HEK293T (cell line): ENCODE data around the gene DCAF15.

Experiments used
- CTCF ChIA-PET: fragments of 350-600 bp; formaldehyde crosslinking; extraction: SDS; loops from one replicate; lab custom pipeline; 2021; ENCODE audit warnings: antibody characterized with exemption, inconsistent platforms; lab: Yijun Ruan, JAX
- POLR2A ChIA-PET: fragments of 350-600 bp; formaldehyde crosslinking; extraction: SDS; loops from one replicate; lab custom pipeline; 2020; ENCODE audit warnings: antibody characterized with exemption, inconsistent platforms; lab: Yijun Ruan, JAX
- DNase-seq: peaks from one replicate; pipeline ENCODE4 v3.0.0; 2012; ENCODE audit warnings: mixed read lengths; ENCODE audit errors: extremely low spot score
- ARNT ChIP-seq: fragments of 450-650 bp; IDR thresholded peaks from 2 replicates; pipeline ENCODE4 v1.6.1; 2017; ENCODE audit warnings: mild to moderate bottlenecking
- BHLHE40 ChIP-seq: fragments of 450-650 bp; IDR thresholded peaks from 2 replicates; pipeline ENCODE4 v1.6.1; 2016; ENCODE audit warnings: mild to moderate bottlenecking, moderate library complexity, borderline replicate concordance
- CTBP1 ChIP-seq: fragments of 450-650 bp; IDR thresholded peaks from 2 replicates; pipeline ENCODE4 v1.6.1; 2016; ENCODE audit warnings: borderline replicate concordance
- ELF4 ChIP-seq: fragments of 450-650 bp; IDR thresholded peaks from 2 replicates; pipeline ENCODE4 v1.6.1; 2017; ENCODE audit warnings: antibody characterized with exemption
- FOXA1 ChIP-seq: fragments of 450-650 bp; IDR thresholded peaks from 2 replicates; pipeline ENCODE4 v1.6.1; 2016; ENCODE audit warnings: mild to moderate bottlenecking
- FOXK2 ChIP-seq: fragments of 450-650 bp; IDR thresholded peaks from 2 replicates; pipeline ENCODE4 v1.6.1; 2016; ENCODE audit warnings: mild to moderate bottlenecking
- FOXM1 ChIP-seq: fragments of 450-650 bp; IDR thresholded peaks from 2 replicates; pipeline ENCODE4 v1.6.1; 2017; ENCODE audit warnings: mild to moderate bottlenecking, borderline replicate concordance
- HDGF ChIP-seq: fragments of 450-650 bp; IDR thresholded peaks from 2 replicates; pipeline ENCODE4 v1.6.1; 2017; ENCODE audit warnings: antibody characterized with exemption, borderline replicate concordance
- L3MBTL2 ChIP-seq: fragments of 450-650 bp; conservative IDR thresholded peaks from 2 replicates; pipeline ENCODE4 v1.6.1; 2016; ENCODE audit warnings: mild to moderate bottlenecking
- LEF1 ChIP-seq: fragments of 450-650 bp; IDR thresholded peaks from 2 replicates; pipeline ENCODE4 v1.6.1; 2017; ENCODE audit warnings: mild to moderate bottlenecking, borderline replicate concordance
- NFRKB ChIP-seq: fragments of 450-650 bp; IDR thresholded peaks from 2 replicates; pipeline ENCODE4 v1.6.1; 2016; ENCODE audit warnings: mild to moderate bottlenecking, moderate library complexity
- SP1 ChIP-seq: fragments of 450-650 bp; IDR thresholded peaks from 2 replicates; pipeline ENCODE4 v1.6.1; 2017
- SUZ12 ChIP-seq: fragments of 450-650 bp; IDR thresholded peaks from 2 replicates; pipeline ENCODE4 v1.6.1; 2016; ENCODE audit warnings: mild to moderate bottlenecking
- TARDBP ChIP-seq: fragments of 450-650 bp; IDR thresholded peaks from 2 replicates; pipeline ENCODE4 v1.6.1; 2016
- ZNF384 ChIP-seq: fragments of 450-650 bp; IDR thresholded peaks from 2 replicates; pipeline ENCODE4 v1.6.1; 2016
- TF ChIP-seq, protein P1 (sequence below): fragments of 450-650 bp; IDR thresholded peaks from 2 replicates; pipeline ENCODE4 v1.6.1; 2016

DCAF15 gene

DNA sequence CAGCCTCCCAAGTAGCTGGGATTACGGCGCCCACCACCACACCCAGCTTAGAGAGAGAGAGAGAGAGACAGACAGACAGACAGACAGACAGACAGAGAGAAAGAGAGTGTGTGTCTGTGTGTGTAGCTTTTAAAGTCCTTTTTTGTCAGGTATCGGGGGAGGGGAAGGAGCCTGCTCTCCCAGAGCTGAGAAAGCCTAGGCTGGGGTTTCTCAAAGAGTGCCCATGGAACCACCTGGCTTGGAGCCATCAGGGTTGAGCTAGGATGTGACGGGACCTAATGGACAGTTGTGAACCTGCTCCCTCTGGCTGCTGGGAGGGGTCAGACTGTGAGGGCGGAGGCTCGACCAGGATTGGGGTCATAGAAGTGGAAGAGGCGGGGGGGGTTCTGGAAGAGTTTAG lies 37.2 kb downstream of the DCAF15 start:
- TF ChIP-seq ELF4 (no peak), SP1 (no peak), FOXM1 (no peak), CTBP1 (no peak), TARDBP (no peak), ZNF384 (no peak), FOXA1 (no peak), BHLHE40 (no peak), HDGF (no peak), L3MBTL2 (no peak)
- TF ChIP-seq, protein P1, sequence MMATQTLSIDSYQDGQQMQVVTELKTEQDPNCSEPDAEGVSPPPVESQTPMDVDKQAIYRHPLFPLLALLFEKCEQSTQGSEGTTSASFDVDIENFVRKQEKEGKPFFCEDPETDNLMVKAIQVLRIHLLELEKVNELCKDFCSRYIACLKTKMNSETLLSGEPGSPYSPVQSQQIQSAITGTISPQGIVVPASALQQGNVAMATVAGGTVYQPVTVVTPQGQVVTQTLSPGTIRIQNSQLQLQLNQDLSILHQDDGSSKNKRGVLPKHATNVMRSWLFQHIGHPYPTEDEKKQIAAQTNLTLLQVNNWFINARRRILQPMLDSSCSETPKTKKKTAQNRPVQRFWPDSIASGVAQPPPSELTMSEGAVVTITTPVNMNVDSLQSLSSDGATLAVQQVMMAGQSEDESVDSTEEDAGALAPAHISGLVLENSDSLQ: no peak
- POLR2A ChIA-PET: interaction anchor here (1.6 kb wide), 1 partner anchor 17 kb away, joined by 5 read pairs; the partner anchor contains the start of gene RFX1

DNA sequence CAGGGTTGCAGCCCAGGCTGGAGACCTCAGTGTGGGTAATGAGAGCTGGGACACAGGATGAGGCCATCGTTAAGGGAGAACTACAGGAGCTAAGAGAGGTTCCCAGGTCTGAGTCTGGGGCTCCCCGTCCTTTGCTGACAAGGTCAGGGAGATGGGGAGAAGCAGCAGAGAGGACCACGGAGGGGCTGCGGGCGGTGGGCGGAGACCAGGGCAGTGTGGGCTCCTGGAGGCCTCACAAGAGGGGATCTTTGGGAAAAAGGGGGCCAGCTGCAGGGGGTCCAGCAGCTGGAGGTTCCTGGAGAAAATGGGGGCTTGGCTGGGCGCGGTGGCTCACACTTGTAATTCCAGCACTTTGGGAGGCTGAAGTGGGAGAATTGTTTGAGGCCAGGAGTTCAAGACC lies 37.8 kb downstream of the DCAF15 start:
- no peak for DNase-seq
- TF ChIP-seq, protein P1: no peak
- TF ChIP-seq L3MBTL2: no peak
- no peak for TF ChIP-seq CTBP1
- no peak for TF ChIP-seq LEF1
- no peak for TF ChIP-seq FOXA1
- POLR2A ChIA-PET: interaction anchor here (1.6 kb wide), 1 partner anchor 17 kb away, joined by 5 read pairs; the partner anchor contains the start of gene RFX1
- CTCF ChIA-PET: no interaction called here

More for the DNA sequence above, 37.2 kb downstream of the DCAF15 start:
- CTCF ChIA-PET: interaction anchor here (0.5 kb wide), 1 partner anchor 19 kb away, joined by 3 read pairs; no protein-coding TSS in a partner anchor
- no peak for DNase-seq

- TF ChIP-seq SP1: no peak
- TF ChIP-seq, protein P1: no peak
- no peak for TF ChIP-seq ARNT
- TF ChIP-seq TARDBP: no peak
- no peak for TF ChIP-seq ZNF384
- TF ChIP-seq SUZ12: no peak
- TF ChIP-seq BHLHE40: no peak
- no peak for TF ChIP-seq HDGF
- no peak for TF ChIP-seq FOXA1
- no peak for TF ChIP-seq FOXK2
- no peak for TF ChIP-seq LEF1
- TF ChIP-seq FOXM1: no peak
- TF ChIP-seq CTBP1: no peak
- no peak for TF ChIP-seq NFRKB
- ChIA-PET CTCF (interaction anchor here (0.7 kb wide), 1 partner anchor 533 kb away, joined by 3 read pairs; no protein-coding TSS in a partner anchor), POLR2A (interaction anchor here (1.7 kb wide), 1 partner anchor 14 kb away, joined by 3 read pairs; no protein-coding TSS in a partner anchor)
- DNase-seq: no peak
These were observed 39.7 kb downstream of the DCAF15 start for GRCh38 chr19:13992025-13992424.

- ChIA-PET POLR2A (interaction anchor here (1.7 kb wide), 1 partner anchor 13 kb away, joined by 3 read pairs; no protein-coding TSS in a partner anchor), CTCF (no interaction called here)
- TF ChIP-seq SP1 (no peak), FOXK2 (no peak), TARDBP (no peak), ELF4 (no peak), CTBP1 (no peak), SUZ12 (no peak), LEF1 (no peak)
- DNase-seq: no peak
These were observed 41.4 kb downstream of the DCAF15 start for GRCh38 chr19:13993590-13994300.

- CTCF ChIA-PET: no interaction called here
- no peak for TF ChIP-seq FOXM1
- no peak for TF ChIP-seq HDGF
- TF ChIP-seq BHLHE40: no peak
- no peak for TF ChIP-seq CTBP1
- no peak for TF ChIP-seq NFRKB
- TF ChIP-seq SUZ12: no peak
- TF ChIP-seq FOXK2: no peak
- no peak for TF ChIP-seq ELF4
- no peak for TF ChIP-seq FOXA1
- no peak for TF ChIP-seq L3MBTL2
- no peak for TF ChIP-seq SP1
- TF ChIP-seq, protein P1: no peak
- TF ChIP-seq LEF1: no peak
- no peak for TF ChIP-seq TARDBP
- TF ChIP-seq ARNT: no peak
- DNase-seq: no peak
- POLR2A ChIA-PET: no interaction called here
These were observed 42.9 kb downstream of the DCAF15 start for GRCh38 chr19:13995017-13995728.
